Measurements from ENCODE around the gene FRYL. TPM values are rescaled to one million over a fixed set of nuclear protein-coding genes. Genes with fewer than 3 reads are reported as not detected.

The FRYL gene
- total and polyA plus RNA-seq, 12 donors: 16.5 to 64.4 (median 41.1) TPM

GRCh38 chr4:48498895-48499294, 281.2 kb downstream of the FRYL start:
- Histone ChIP-seq H3K4me1 (replicated peaks in 1 of 2) (no peaks in the 10 kb centered on the region), H3K4me3 (no peak overlapping the region), H3K9me3 (replicated peaks in 1 of 3) (no peaks in the 10 kb centered on the region), H3K27me3 (no peaks in the 10 kb centered on the region), H3K36me3 (replicated peaks in 1 of 2) (peaks cover 0 to 13% of the 10 kb centered on the region in 2 donors), H3K27ac (no peak overlapping the region)
- WGBS, 4 donors: 94 to 96% (median 95%) methylated on average over 4 of the region's 4 CpGs
- TF ChIP-seq CTCF (IDR thresholded peaks at IDR 0.05) (no peak), POLR2A (IDR thresholded peaks at IDR 0.05) (no peak)
- DNase-seq: no peak
- intact Hi-C loops (cut with DNase I): no loop called here

GRCh38 chr4:48495941-48496340, 284.1 kb downstream of the FRYL start:
- Histone ChIP-seq H3K9me3 (replicated peaks in 1 of 3) (no peaks in the 10 kb centered on the region), H3K27ac (no peak overlapping the region), H3K4me3 (no peak overlapping the region), H3K4me1 (replicated peaks in 1 of 2) (no peaks in the 10 kb centered on the region), H3K27me3 (peaks cover 4% of the 10 kb centered on the region), H3K36me3 (replicated peaks in 1 of 2) (peaks cover 0 to 13% of the 10 kb centered on the region in 2 donors)
- DNase-seq: no peak
- intact Hi-C loops (cut with DNase I): no loop called here
- 93 to 100% (median 97%) methylated on average over 2 of the region's 2 CpGs for WGBS, 4 donors
- TF ChIP-seq POLR2A (IDR thresholded peaks at IDR 0.05): no peak
- no peak for TF ChIP-seq CTCF (IDR thresholded peaks at IDR 0.05)

- Histone ChIP-seq H3K4me3 (no peak overlapping the region), H3K9me3 (replicated peaks in 1 of 3) (no peaks in the 10 kb centered on the region), H3K27me3 (peaks cover 22% of the 10 kb centered on the region), H3K4me1 (replicated peaks in 1 of 2) (peaks cover 0 to 5% of the 10 kb centered on the region in 2 donors), H3K27ac (no peak overlapping the region), H3K36me3 (replicated peaks in 1 of 2) (peaks cover 0 to 5% of the 10 kb centered on the region in 2 donors)
- 77 to 87% (median 83%) methylated on average over 4 of the region's 4 CpGs for WGBS, 4 donors
- no peak for TF ChIP-seq CTCF (IDR thresholded peaks at IDR 0.05)
- TF ChIP-seq POLR2A (IDR thresholded peaks at IDR 0.05): no peak
- DNase-seq: no peak
- intact Hi-C loops (cut with DNase I): no loop called here
These were observed 286.5 kb downstream of the FRYL start for GRCh38 chr4:48493452-48494100.

GRCh38 chr4:48491514-48492176, 288.4 kb downstream of the FRYL start:
- WGBS, 4 donors: 63 to 92% (median 68%) methylated on average over 11 to 23 of the region's 23 CpGs
- Histone ChIP-seq H3K4me3 (no peak overlapping the region), H3K27ac (no peak overlapping the region), H3K4me1 (replicated peaks in 1 of 2) (peaks cover 0 to 5% of the 10 kb centered on the region in 2 donors), H3K27me3 (peaks cover 28% of the 10 kb centered on the region), H3K9me3 (replicated peaks in 1 of 3) (no peaks in the 10 kb centered on the region), H3K36me3 (replicated peaks in 1 of 2) (no peaks in the 10 kb centered on the region)
- TF ChIP-seq POLR2A (IDR thresholded peaks at IDR 0.05) (no peak), CTCF (IDR thresholded peaks at IDR 0.05) (no peak)
- intact Hi-C loops (cut with DNase I): no loop called here
- no peak for DNase-seq

All from adrenal gland (tissue), 12 donors.